ENCODE data around the gene KCTD10. TPM values are rescaled to one million over a fixed set of nuclear protein-coding genes. Genes with fewer than 3 reads are reported as not detected.
"Not testable (repeated sequence)": the region's sequence is repeated elsewhere in the genome, so short reads cannot be mapped to it uniquely, and the experiment has no call there.

Gene KCTD10
- total and polyA plus RNA-seq, 7 donors: 7.4 to 21.8 (median 16.0) TPM

- H3K4me1 ChIP-seq: peaks cover 33% of the 10 kb centered on the region
These were observed 900 bp downstream of the KCTD10 start for GRCh38 chr12:109475993-109476806.

GRCh38 chr12:109475121-109475520 is 2.0 kb downstream of the KCTD10 start:
- Histone ChIP-seq H3K9me3 (no peaks in the 10 kb centered on the region), H3K27me3 (ENCODE audit: insufficient read depth in 3 of 3, low read length in 2 of 3) (no peaks in the 10 kb centered on the region), H3K36me3 (ENCODE audit: insufficient read depth in 1 of 2, low read depth in 1 of 2) (peaks cover 0 to 18% of the 10 kb centered on the region in 2 donors), H3K4me3 (peak overlapping the region; percentile 95), H3K27ac (no peak overlapping the region), H3K4me1 (peaks cover 41% of the 10 kb centered on the region)
- no peak for TF ChIP-seq CTCF (IDR thresholded peaks at IDR 0.05)
- no peak for ATAC-seq
- intact Hi-C loops (cut with DNase I): loop anchor here (5.0 kb wide), 2 partner anchors 38 to 43 kb away; no protein-coding TSS in a partner anchor
- WGBS, 3 donors: 85 to 89% (median 85%) methylated on average over 7 of the region's 7 CpGs
- DNase-seq: no peak

More at GRCh38 chr12:109475993-109476806, 900 bp downstream of the KCTD10 start:
- peaks cover 0 to 18% of the 10 kb centered on the region in 2 donors for H3K36me3 ChIP-seq (ENCODE audit: insufficient read depth in 1 of 2, low read depth in 1 of 2)
- WGBS, 3 donors: 12 to 16% (median 16%) methylated on average over 19 of the region's 19 CpGs
- no peak for ATAC-seq
- H3K27ac ChIP-seq: peak overlapping the region; percentile 97
- DNase-seq: no peak
- H3K27me3 ChIP-seq (ENCODE audit: insufficient read depth in 3 of 3, low read length in 2 of 3): no peaks in the 10 kb centered on the region
- no peak for TF ChIP-seq CTCF (IDR thresholded peaks at IDR 0.05)
- H3K9me3 ChIP-seq: no peaks in the 10 kb centered on the region
- peak overlapping the region; percentile 95 for H3K4me3 ChIP-seq
- intact Hi-C loops (cut with DNase I): loop anchor here (5.0 kb wide), 2 partner anchors 39 to 44 kb away; no protein-coding TSS in a partner anchor

GRCh38 chr12:109473526-109474270 is 3.4 kb downstream of the KCTD10 start:
- DNase-seq; intact Hi-C loops (cut with DNase I); H3K9me3 ChIP-seq; H3K27ac ChIP-seq; ATAC-seq; H3K27me3 ChIP-seq (ENCODE audit: insufficient read depth in 3 of 3, low read length in 2 of 3); H3K4me3 ChIP-seq: not testable (repeated sequence)
- Histone ChIP-seq H3K4me1 (peaks cover 31% of the 10 kb centered on the region), H3K36me3 (ENCODE audit: insufficient read depth in 1 of 2, low read depth in 1 of 2) (peaks cover 0 to 30% of the 10 kb centered on the region in 2 donors)
- 66 to 79% (median 71%) methylated on average over 16 of the region's 16 CpGs for WGBS, 3 donors

GRCh38 chr12:109473006-109473405 is 4.1 kb downstream of the KCTD10 start:
- no peak for ATAC-seq
- intact Hi-C loops (cut with DNase I): no loop called here

More at GRCh38 chr12:109473006-109473405, 4.1 kb downstream of the KCTD10 start:
- H3K36me3 ChIP-seq (ENCODE audit: insufficient read depth in 1 of 2, low read depth in 1 of 2): peaks cover 0 to 30% of the 10 kb centered on the region in 2 donors
- H3K27ac ChIP-seq: no peak overlapping the region
- H3K4me1 ChIP-seq: peaks cover 25% of the 10 kb centered on the region
- no peaks in the 10 kb centered on the region for H3K27me3 ChIP-seq (ENCODE audit: insufficient read depth in 3 of 3, low read length in 2 of 3)
- TF ChIP-seq CTCF (IDR thresholded peaks at IDR 0.05): no peak
- WGBS, 3 donors: 85 to 97% (median 95%) methylated on average over 3 of the region's 3 CpGs
- DNase-seq: no peak
- no peak overlapping the region for H3K4me3 ChIP-seq
- H3K9me3 ChIP-seq: no peaks in the 10 kb centered on the region
